Karpas-422 (cell line): ENCODE measurements around the gene LAMTOR3. TPM values are rescaled to one million over a fixed set of nuclear protein-coding genes. Genes with fewer than 3 reads are reported as not detected.

Source experiments
- DNase-seq: peaks from one replicate; pipeline ENCODE4 v3.0.0-alpha.2; 2015
- H2AFZ ChIP-seq: fragments of 200-600 bp; sonication (generic); 2 replicates; pipeline ENCODE4 v1.6.1; 2014; ENCODE audit warnings: antibody characterized with exemption, low read length, mixed read lengths
- H3K27ac ChIP-seq: fragments of 200-600 bp; sonication (generic); 2 replicates; pipeline ENCODE4 v1.5.1; 2014; ENCODE audit warnings: mild to moderate bottlenecking, low read length, moderate library complexity
- H3K27me3 ChIP-seq: fragments of 200-600 bp; sonication (generic); 2 replicates; pipeline ENCODE4 v1.6.1; 2014; ENCODE audit warnings: low read length, mixed read lengths
- H3K36me3 ChIP-seq: fragments of 200-600 bp; sonication (generic); 2 replicates; pipeline ENCODE4 v1.6.1; 2014; ENCODE audit warnings: low read length, mixed read lengths; ENCODE audit not compliant: insufficient read depth
- H3K4me1 ChIP-seq: fragments of 200-600 bp; sonication (generic); 2 replicates; pipeline ENCODE4 v1.6.1; 2014; ENCODE audit warnings: mild to moderate bottlenecking, low read length, mixed read lengths
- H3K4me2 ChIP-seq: fragments of 200-600 bp; sonication (generic); 2 replicates; pipeline ENCODE4 v1.6.1; 2014; ENCODE audit warnings: low read length, low read depth, mild to moderate bottlenecking; ENCODE audit not compliant: poor library complexity, severe bottlenecking
- H3K4me3 ChIP-seq: fragments of 200-600 bp; sonication (generic); 2 replicates; pipeline ENCODE4 v1.5.1; 2014; ENCODE audit warnings: mild to moderate bottlenecking, antibody characterized with exemption, low read length, mixed read lengths
- H3K79me2 ChIP-seq: fragments of 200-600 bp; sonication (generic); 2 replicates; pipeline ENCODE4 v1.6.1; 2014; ENCODE audit warnings: mild to moderate bottlenecking, low read length, mixed read lengths
- H3K9ac ChIP-seq: fragments of 200-600 bp; sonication (generic); 2 replicates; pipeline ENCODE4 v1.6.0; 2014; ENCODE audit warnings: low read length
- H3K9me2 ChIP-seq: fragments of 200-600 bp; sonication (generic), shearing (Covaris generic); replicated peaks from 2 replicates; pipeline ENCODE4 v1.6.0; 2014; ENCODE audit warnings: mild to moderate bottlenecking, low read length, moderate library complexity; ENCODE audit not compliant: insufficient read depth
- H3K9me3 ChIP-seq: fragments of 300-700, 200-600 bp; sonication (generic); 2 replicates; pipeline ENCODE4 v1.6.1; 2014; ENCODE audit warnings: low read length, mixed read lengths
- H4K20me1 ChIP-seq: fragments of 200-600 bp; sonication (generic); 2 replicates; pipeline ENCODE4 v1.6.1; 2014; ENCODE audit warnings: mild to moderate bottlenecking, antibody characterized with exemption, low read length, low read depth; ENCODE audit not compliant: insufficient read depth
- total RNA-seq: library from RNA; depleted of rRNA; stranded (reverse); fragments of >200 nt; shearing (Covaris generic); gene quantifications from 2 replicates; pipeline ENCODE4 v1.2.3, GENCODE V29; 2014; ENCODE audit warnings: low replicate concordance

LAMTOR3 gene
- total RNA-seq, 1 experiment from 2014 or later = 59.9 TPM

GRCh38 chr4:99848591-99849001 is 45.6 kb downstream of the LAMTOR3 start:
- Histone ChIP-seq H3K36me3 (peaks cover 17% of the 10 kb centered on the region), H2AFZ (no peak overlapping the region), H4K20me1 (no peaks in the 10 kb centered on the region), H3K4me3 (no peak overlapping the region), H3K79me2 (peaks cover 9% of the 10 kb centered on the region; the same call in 1 of the 2 replicates), H3K9me2 (no peaks in the 10 kb centered on the region), H3K27ac (no peak overlapping the region), H3K9me3 (no peaks in the 10 kb centered on the region), H3K4me1 (peaks cover 36% of the 10 kb centered on the region), H3K4me2 (no peak overlapping the region), H3K9ac (no peak overlapping the region), H3K27me3 (no peaks in the 10 kb centered on the region)
- no peak for DNase-seq

DNA sequence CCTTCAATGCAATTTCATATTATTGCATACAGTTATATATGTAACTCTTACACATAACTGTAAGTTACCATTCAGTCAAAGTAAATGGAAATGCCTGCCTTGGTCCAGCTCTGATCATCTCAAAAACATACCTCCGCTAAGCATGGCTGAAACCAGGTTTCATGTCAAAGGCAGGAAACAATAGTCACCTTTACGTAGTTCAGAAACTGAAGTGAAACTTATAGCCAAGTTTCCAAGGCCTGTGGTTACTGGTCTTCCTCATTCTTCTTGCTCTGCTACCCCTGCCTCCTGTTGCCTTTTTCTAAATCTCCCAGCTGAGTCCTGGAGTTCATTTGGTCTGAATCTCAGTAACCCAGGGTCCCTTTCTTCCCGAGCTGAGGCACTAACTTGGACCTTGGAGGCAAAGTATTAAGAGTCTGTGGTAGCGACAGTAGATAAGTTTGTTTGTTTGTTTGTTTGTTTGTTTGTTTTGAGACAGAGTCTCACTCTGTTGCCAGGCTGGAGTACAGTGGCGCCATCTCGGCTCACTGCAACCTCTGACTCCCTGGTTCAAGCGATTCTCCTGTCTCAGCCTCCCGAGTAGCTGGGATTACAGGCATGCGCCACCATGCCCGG is 46.8 kb downstream of the LAMTOR3 start:
- Histone ChIP-seq H3K27me3 (no peaks in the 10 kb centered on the region), H3K79me2 (peaks cover 10% of the 10 kb centered on the region; the same call in 1 of the 2 replicates), H4K20me1 (no peaks in the 10 kb centered on the region), H3K27ac (peak overlapping the region; percentile 63), H3K9me3 (no peaks in the 10 kb centered on the region), H3K4me3 (no peak overlapping the region), H2AFZ (no peak overlapping the region), H3K36me3 (peaks cover 17% of the 10 kb centered on the region), H3K4me1 (peaks cover 36% of the 10 kb centered on the region), H3K4me2 (peak overlapping the region; percentile 16), H3K9me2 (no peaks in the 10 kb centered on the region), H3K9ac (no peak overlapping the region)
- peak; percentile 61 for DNase-seq

- Histone ChIP-seq H3K27ac (peak overlapping the region; percentile 63), H3K79me2 (peaks cover 10% of the 10 kb centered on the region; the same call in 1 of the 2 replicates), H3K9ac (no peak overlapping the region), H3K4me1 (peaks cover 36% of the 10 kb centered on the region), H4K20me1 (no peaks in the 10 kb centered on the region), H3K4me3 (no peak overlapping the region), H3K9me3 (no peaks in the 10 kb centered on the region), H3K9me2 (no peaks in the 10 kb centered on the region), H3K27me3 (no peaks in the 10 kb centered on the region), H3K36me3 (peaks cover 21% of the 10 kb centered on the region), H2AFZ (no peak overlapping the region), H3K4me2 (peak overlapping the region; percentile 16)
- no peak for DNase-seq
Observed at GRCh38 chr4:99846891-99847290, 47.3 kb downstream of the LAMTOR3 start.

GRCh38 chr4:99845708-99846469 is 48.3 kb downstream of the LAMTOR3 start:
- H3K4me3 ChIP-seq = no peak overlapping the region
- no peak overlapping the region for H2AFZ ChIP-seq
- no peaks in the 10 kb centered on the region for H3K9me3 ChIP-seq
- H3K9me2 ChIP-seq = no peaks in the 10 kb centered on the region
- no peaks in the 10 kb centered on the region for H4K20me1 ChIP-seq
- H3K27ac ChIP-seq = peak overlapping the region; percentile 63
- no peak overlapping the region for H3K9ac ChIP-seq
- no peak for DNase-seq
- peaks cover 30% of the 10 kb centered on the region for H3K36me3 ChIP-seq
- peaks cover 32% of the 10 kb centered on the region for H3K4me1 ChIP-seq
- no peaks in the 10 kb centered on the region for H3K27me3 ChIP-seq
- H3K4me2 ChIP-seq = no peak overlapping the region
- peaks cover 16% of the 10 kb centered on the region; the same call in 1 of the 2 replicates for H3K79me2 ChIP-seq

GRCh38 chr4:99845179-99845578 is 49.0 kb downstream of the LAMTOR3 start:
- H4K20me1 ChIP-seq = no peaks in the 10 kb centered on the region

GRCh38 chr4:99844048-99844447 is 50.2 kb downstream of the LAMTOR3 start:
- no peak overlapping the region for H3K4me3 ChIP-seq
- H3K79me2 ChIP-seq = peaks cover 18% of the 10 kb centered on the region; the same call in 1 of the 2 replicates
- no peaks in the 10 kb centered on the region for H3K9me3 ChIP-seq
- no peak for DNase-seq
- no peaks in the 10 kb centered on the region for H4K20me1 ChIP-seq
- no peak overlapping the region for H3K4me2 ChIP-seq
- H3K4me1 ChIP-seq = peaks cover 30% of the 10 kb centered on the region
- H3K27ac ChIP-seq = no peak overlapping the region
- no peak overlapping the region for H3K9ac ChIP-seq
- H3K36me3 ChIP-seq = peaks cover 42% of the 10 kb centered on the region
- no peak overlapping the region for H2AFZ ChIP-seq
- no peaks in the 10 kb centered on the region for H3K27me3 ChIP-seq
- H3K9me2 ChIP-seq = no peaks in the 10 kb centered on the region

More at GRCh38 chr4:99845179-99845578, 49.0 kb downstream of the LAMTOR3 start:
- Histone ChIP-seq H3K9me3 (no peaks in the 10 kb centered on the region), H3K27ac (no peak overlapping the region; the same call in 1 of the 2 replicates), H3K27me3 (no peaks in the 10 kb centered on the region), H3K9ac (no peak overlapping the region), H3K79me2 (peaks cover 16% of the 10 kb centered on the region; the same call in 1 of the 2 replicates), H3K4me3 (no peak overlapping the region), H2AFZ (no peak overlapping the region), H3K36me3 (peaks cover 37% of the 10 kb centered on the region), H3K4me1 (peaks cover 30% of the 10 kb centered on the region), H3K4me2 (no peak overlapping the region), H3K9me2 (no peaks in the 10 kb centered on the region)
- no peak for DNase-seq

DNA sequence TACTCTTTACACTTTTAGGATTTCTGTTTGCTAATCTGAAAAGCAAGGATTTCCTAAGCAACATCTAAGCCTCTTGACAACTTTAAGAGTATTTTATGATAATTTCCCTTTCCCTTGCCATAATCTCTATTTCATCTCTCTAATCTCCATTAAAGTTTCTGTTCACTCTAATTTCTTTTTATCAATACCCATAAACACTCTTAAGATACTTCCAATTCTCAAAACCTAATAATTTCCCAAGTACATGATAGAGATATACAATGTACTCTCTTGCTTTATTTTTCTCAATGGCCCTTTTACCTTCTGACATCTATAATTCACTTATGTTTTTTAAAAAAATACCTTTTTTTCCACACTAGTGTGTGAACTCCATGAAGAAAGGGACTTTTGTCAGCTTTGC is 50.8 kb downstream of the LAMTOR3 start:
- no peaks in the 10 kb centered on the region for H3K9me2 ChIP-seq
- H3K4me1 ChIP-seq = peaks cover 30% of the 10 kb centered on the region
- H3K9ac ChIP-seq = no peak overlapping the region
- no peak overlapping the region for H2AFZ ChIP-seq
- H3K36me3 ChIP-seq = peaks cover 48% of the 10 kb centered on the region
- H4K20me1 ChIP-seq = no peaks in the 10 kb centered on the region
- H3K4me2 ChIP-seq = no peak overlapping the region
- no peaks in the 10 kb centered on the region for H3K27me3 ChIP-seq
- DNase-seq = no peak
- H3K4me3 ChIP-seq = no peak overlapping the region
- no peaks in the 10 kb centered on the region for H3K9me3 ChIP-seq
- H3K79me2 ChIP-seq = peaks cover 23% of the 10 kb centered on the region
- H3K27ac ChIP-seq = no peak overlapping the region

GRCh38 chr4:99841129-99841528 is 53.1 kb downstream of the LAMTOR3 start:
- no peaks in the 10 kb centered on the region for H3K9me3 ChIP-seq
- no peak overlapping the region for H3K4me3 ChIP-seq
- H3K4me2 ChIP-seq = no peak overlapping the region
- H3K9me2 ChIP-seq = no peaks in the 10 kb centered on the region
- no peaks in the 10 kb centered on the region for H3K27me3 ChIP-seq
- DNase-seq = no peak
- H3K27ac ChIP-seq = no peak overlapping the region
- H3K79me2 ChIP-seq = peaks cover 36% of the 10 kb centered on the region
- no peak overlapping the region for H2AFZ ChIP-seq
- peaks cover 15% of the 10 kb centered on the region for H3K4me1 ChIP-seq
- no peak overlapping the region for H3K9ac ChIP-seq
- H3K36me3 ChIP-seq = peaks cover 55% of the 10 kb centered on the region
- no peaks in the 10 kb centered on the region for H4K20me1 ChIP-seq
